HepG2 (cell line): Measurements from ENCODE around the gene LSM14B. TPM values are rescaled to one million over a fixed set of nuclear protein-coding genes. Genes with fewer than 3 reads are reported as not detected.

Source experiments
- ATAC-seq: fragments of 200-7000 bp; cut with Tn5 transposase; 3 replicates; pipeline ENCODE4 v1.9.1; 2020; ENCODE audit warnings: mild to moderate bottlenecking, moderate library complexity
- BruUV-seq: library from RNA; stranded (reverse); fragments of 400-500 nt; replicated peaks from 2 replicates; lab custom pipeline; 2021; lab: Mats Ljungman, UMichigan
- CTCF ChIA-PET: fragments of 300-600 bp; formaldehyde crosslinking; extraction: SDS; loops from one replicate; lab custom pipeline; 2021; ENCODE audit warnings: low total read pairs, inconsistent platforms, low intra/inter-chr PET ratio; lab: Yijun Ruan, JAX
- POLR2A ChIA-PET: fragments of 350-600 bp; sonication (Branson Sonifier 250); formaldehyde crosslinking; loops from one replicate; lab custom pipeline; 2020; ENCODE audit warnings: antibody characterized with exemption, inconsistent platforms; lab: Yijun Ruan, JAX
- DNase-seq: peaks from one replicate; pipeline ENCODE4 v3.0.0-alpha.2; 2015; ENCODE audit warnings: low spot score
- FAIRE-seq: peaks from 3 replicates; lab custom pipeline; 2011; peaks lifted over from hg19 to GRCh38; lab: Jason Lieb, UNC
- H2AFZ ChIP-seq: one replicate; pipeline ENCODE4 v1.6.1; 2011; ENCODE audit warnings: low read length, inconsistent platforms
- H3K27ac ChIP-seq: fragments of 300-600 bp; 3 replicates; pipeline ENCODE4 v1.8.0; 2011; ENCODE audit warnings: mixed run types, mild to moderate bottlenecking, mixed read lengths, low read length, inconsistent platforms; ENCODE audit not compliant: insufficient read depth; ENCODE audit errors: extremely low read length
- H3K27me3 ChIP-seq, 2 experiments: fragments of 200-600 bp in 1 of 2; 2 replicates in 1 of 2; 3 replicates in 1 of 2; pipeline versions ENCODE4 v1.6.0 to v1.8.0; 2011; ENCODE audit warnings: low read length in 2 of 2, mild to moderate bottlenecking in 2 of 2, moderate library complexity in 2 of 2, inconsistent platforms in 1 of 2; ENCODE audit not compliant: insufficient read depth in 2 of 2, control insufficient read depth in 1 of 2
- H3K36me3 ChIP-seq, 2 experiments: fragments of 200-600 bp in 1 of 2; replicated peaks in 1 of 2; 2 replicates in 1 of 2; 3 replicates in 1 of 2; pipeline versions ENCODE4 v1.5.1 to v1.8.0; 2011; ENCODE audit warnings: low read length in 2 of 2, inconsistent platforms in 1 of 2; ENCODE audit not compliant: insufficient read depth in 2 of 2, control insufficient read depth in 1 of 2
- H3K4me1 ChIP-seq: 2 replicates; pipeline ENCODE4 v1.5.1; 2012; ENCODE audit warnings: low read length, inconsistent platforms; ENCODE audit not compliant: insufficient read depth
- H3K4me2 ChIP-seq: 2 replicates; pipeline ENCODE4 v1.6.0; 2011; ENCODE audit warnings: low read depth, low read length, inconsistent platforms
- H3K4me3 ChIP-seq, 3 experiments: fragments of 200-600 bp in 1 of 3; sonication (generic), shearing (Covaris generic) in 1 of 3; replicated peaks in 1 of 3; 2 replicates each; pipeline ENCODE4 v1.5.1; 2011 to 2016; ENCODE audit warnings: low read length in 3 of 3, inconsistent platforms in 2 of 3, low read depth in 2 of 3, mild to moderate bottlenecking in 2 of 3, control low read depth in 1 of 3, mixed read lengths in 1 of 3; ENCODE audit not compliant: insufficient read depth in 1 of 3
- H3K79me2 ChIP-seq: one replicate; pipeline ENCODE4 v1.6.1; 2011; ENCODE audit warnings: low read length, inconsistent platforms; ENCODE audit not compliant: insufficient read depth
- H3K9ac ChIP-seq: 2 replicates; pipeline ENCODE4 v1.6.0; 2011; ENCODE audit warnings: mild to moderate bottlenecking, low read depth, low read length, inconsistent platforms; ENCODE audit not compliant: insufficient read depth
- H3K9me3 ChIP-seq: 2 replicates; pipeline ENCODE4 v1.5.1; 2012; ENCODE audit warnings: mild to moderate bottlenecking, low read length
- H4K20me1 ChIP-seq: 2 replicates; pipeline ENCODE4 v1.6.0; 2011; ENCODE audit warnings: inconsistent platforms, mild to moderate bottlenecking, low read length, moderate library complexity; ENCODE audit not compliant: insufficient read depth
- ADNP ChIP-seq: sonication (generic); formaldehyde crosslinking; IDR thresholded peaks from 2 replicates; pipeline ENCODE4 v1.4.0; 2020; ENCODE audit warnings: missing genetic modification reagents
- ATRX ChIP-seq: sonication (generic); formaldehyde crosslinking; IDR thresholded peaks from 2 replicates; pipeline ENCODE4 v1.4.0; 2020; ENCODE audit warnings: missing genetic modification reagents, borderline replicate concordance
- DNMT1 ChIP-seq: sonication (generic); formaldehyde crosslinking; IDR thresholded peaks from 2 replicates; pipeline ENCODE4 v1.5.1; 2020; ENCODE audit warnings: mild to moderate bottlenecking, missing genetic modification reagents
- IRX3 ChIP-seq: sonication (generic); formaldehyde crosslinking; IDR thresholded peaks from 2 replicates; pipeline ENCODE4 v1.8.1; 2023; ENCODE audit warnings: mild to moderate bottlenecking, low read depth, missing genetic modification reagents, borderline replicate concordance
- KDM2A ChIP-seq: sonication (generic); formaldehyde crosslinking; IDR thresholded peaks from 2 replicates; pipeline ENCODE4 v1.4.0; 2020; ENCODE audit warnings: low read depth, missing genetic modification reagents, borderline replicate concordance
- NPAS2 ChIP-seq: sonication (generic); formaldehyde crosslinking; IDR thresholded peaks from 2 replicates; pipeline ENCODE4 v1.8.0; 2022; ENCODE audit warnings: mild to moderate bottlenecking, missing genetic modification reagents, borderline replicate concordance
- PRDM15 ChIP-seq: sonication (generic); formaldehyde crosslinking; IDR thresholded peaks from 2 replicates; pipeline ENCODE4 v1.4.0; 2020; ENCODE audit warnings: missing genetic modification reagents
- RBFOX2 ChIP-seq: fragments of 200-400 bp; formaldehyde crosslinking; IDR thresholded peaks from 2 replicates; pipeline ENCODE4 v1.6.1; 2017; ENCODE audit warnings: low read depth, mild to moderate bottlenecking, low read length
- SNAPC2 ChIP-seq: sonication (generic); formaldehyde crosslinking; IDR thresholded peaks from 2 replicates; pipeline ENCODE4 v1.8.1; 2022; ENCODE audit warnings: mild to moderate bottlenecking, missing genetic modification reagents
- THAP11 ChIP-seq: IDR thresholded peaks from 2 replicates; pipeline ENCODE4 v1.6.1; 2016; ENCODE audit warnings: missing biosample characterization, missing genetic modification reagents
- ZIK1 ChIP-seq: sonication (generic); formaldehyde crosslinking; IDR thresholded peaks from 2 replicates; pipeline ENCODE4 v1.5.0; 2020; ENCODE audit warnings: mild to moderate bottlenecking, low read depth, missing genetic modification reagents, borderline replicate concordance
- ZNF547 ChIP-seq: sonication (generic); formaldehyde crosslinking; IDR thresholded peaks from 2 replicates; pipeline ENCODE4 v1.5.1; 2020; ENCODE audit warnings: mild to moderate bottlenecking, missing genetic modification reagents
- ZNF550 ChIP-seq: sonication (generic); formaldehyde crosslinking; IDR thresholded peaks from 2 replicates; pipeline ENCODE4 v1.4.0; 2020; ENCODE audit warnings: mild to moderate bottlenecking, missing genetic modification reagents, borderline replicate concordance
- WGBS: methylation state at CpG from one replicate; pipeline ENCODE4 v1.1.6; 2017; ENCODE audit warnings: low lambda C conversion rate; 5-methylcytosine and 5-hydroxymethylcytosine counted together
- in situ Hi-C: cut with HindIII; loops from 2 replicates; pipeline ENCODE4 v1.10.0; 2017; ENCODE audit warnings: low pct_unique_long_range_greater_than_20kb; ENCODE audit not compliant: extremely low pct_ligation_motif_present
- intact Hi-C: fragments of 100-400 bp; cut with micrococcal nuclease; formaldehyde crosslinking; loops from one replicate; pipeline ENCODE4 v1.10.0; 2022; ENCODE audit not compliant: unreplicated experiment
- polyA plus RNA-seq, 8 experiments: library from polyadenylated mRNA; depleted of rRNA in 3 of 8; stranded (reverse) in 7 of 8; unstranded in 1 of 8; fragments of >200 nt; fragmentation: Illumina TruSeq in 4 of 8; extraction: Trizol in 4 of 8; gene quantifications; 2 replicates each; pipeline versions ENCODE4 v1.2.1 to v1.2.3, GENCODE V29; 2011 to 2016; ENCODE audit warnings: low read depth in 4 of 8, missing spikeins in 1 of 8, mixed read lengths in 1 of 8; ENCODE audit not compliant: insufficient read depth in 1 of 8
- total RNA-seq, 5 experiments: library from RNA; depleted of rRNA; stranded (reverse); fragments of >200 nt; fragmentation: Illumina TruSeq; extraction: Trizol; gene quantifications; 2 replicates each; pipeline ENCODE4 v1.2.3, GENCODE V29; 2016; ENCODE audit warnings: low read depth in 1 of 5

Gene LSM14B
- total and polyA plus RNA-seq, 2 of the 13 experiments (the other 11 are each of a cell fraction or from before 2014, with no cell fraction given): 43.3 to 79.2 TPM

GRCh38 chr20:62120990-62121775 is 1.1 kb upstream of the LSM14B start (continued):
- no peak for TF ChIP-seq PRDM15 (CRISPR knock-in tag)
- TF ChIP-seq ZNF550 (CRISPR knock-in tag): no peak
- peak; percentile 64; the same call in 1 of the 2 replicates for TF ChIP-seq KDM2A

GRCh38 chr20:62122654-62123449 is 577 bp downstream of the LSM14B start:
- no peak overlapping the region for H2AFZ ChIP-seq
- 6% methylated on average over 6 of the region's 77 CpGs for WGBS
- H3K27me3 ChIP-seq: peaks cover 0 to 11% of the 10 kb centered on the region in 2 experiments; a peak in 3 of 5 replicates
- peaks cover 19 to 38% of the 10 kb centered on the region in 2 experiments for H3K36me3 ChIP-seq
- peak overlapping the region; percentile 71 to 92 (median 87) for H3K4me3 ChIP-seq
- H3K9ac ChIP-seq: peak overlapping the region; percentile 84
- H3K79me2 ChIP-seq: peaks cover 24% of the 10 kb centered on the region
- ChIA-PET POLR2A (interaction anchor here (1.0 to 10.4 kb wide), 11 partner anchors 10 to 284 kb away, joined by 3 to 260 read pairs (median 6); partner anchors contain the start of genes CABLES2, PSMA7, SS18L1 and TAF4), CTCF (no interaction called here)
- H3K9me3 ChIP-seq: no peaks in the 10 kb centered on the region
- peaks cover 55% of the 10 kb centered on the region for H3K4me1 ChIP-seq
- ATAC-seq (peak; percentile 39), FAIRE-seq (no peak), DNase-seq (no peak)
- in situ Hi-C loops (loop anchor here (5.0 kb wide), 1 partner anchor 56 kb away; the partner anchor contains the start of gene TAF4), intact Hi-C loops (loop anchor here (2.0 to 5.0 kb wide), 3 partner anchors 14 to 111 kb away; no protein-coding TSS in a partner anchor)
- H4K20me1 ChIP-seq: peaks cover 16% of the 10 kb centered on the region
- peak overlapping the region; percentile 98 for H3K4me2 ChIP-seq
- H3K27ac ChIP-seq: peak overlapping the region; percentile 68
- BruUV-seq: no TSS peak
- TF ChIP-seq ZNF547 (CRISPR knock-in tag) (0 out of 2 replicates have a peak, but pooled peaks have one; percentile 22), DNMT1 (no peak), ATRX (CRISPR knock-in tag) (no peak), RBFOX2 (peak; percentile 54), NPAS2 (CRISPR knock-in tag) (no peak), THAP11 (CRISPR knock-in tag) (no peak), ZIK1 (CRISPR knock-in tag) (peak; percentile 50; the same call in 1 of the 2 replicates), SNAPC2 (CRISPR knock-in tag) (peak; percentile 67; the same call in 1 of the 2 replicates), ADNP (CRISPR knock-in tag) (peak; percentile 45; the same call in 1 of the 2 replicates), IRX3 (CRISPR knock-in tag) (peak; percentile 70; the same call in 1 of the 2 replicates)
